Peyer's patch (tissue), 4 donors: ENCODE data around the gene RPS15A.
"Not testable (repeated sequence)": the region's sequence is repeated elsewhere in the genome, so short reads cannot be mapped to it uniquely, and the experiment has no call there.

ENCODE experiments used
- CTCF ChIP-seq, 6 experiments: fragments of 450-650 bp in 4 of 6; fragments of 200-600 bp in 2 of 6; sonication (generic) in 1 of 6; IDR thresholded peaks; one replicate each; pipeline ENCODE4 v1.5.1; 2017 to 2019; ENCODE audit warnings: antibody characterized with exemption in 6 of 6, mild to moderate bottlenecking in 3 of 6, moderate library complexity in 1 of 6
- POLR2A ChIP-seq, 2 donors: fragments of 450-650 bp; IDR thresholded peaks; one replicate each; pipeline ENCODE4 v1.5.1; 2017; ENCODE audit warnings: antibody characterized with exemption in 2 of 2, mild to moderate bottlenecking in 2 of 2, moderate library complexity in 2 of 2

- TF ChIP-seq CTCF, POLR2A (IDR thresholded peaks at IDR 0.05): not testable (repeated sequence)
Observed at GRCh38 chr16:18738768-18739167, 51.4 kb downstream of the RPS15A start.
